IMR-90 (cell line): ENCODE results near the gene NDUFB10. TPM values are rescaled to one million over a fixed set of nuclear protein-coding genes. Genes with fewer than 3 reads are reported as not detected.

Experiments used
- ATAC-seq: fragments of 200-7000 bp; cut with Tn5 transposase; 2 replicates; pipeline ENCODE4 v1.9.1; 2020; ENCODE audit warnings: low read depth, mild to moderate bottlenecking, moderate library complexity
- BruUV-seq: library from RNA; stranded (reverse); fragments of 400-500 nt; replicated peaks from 2 replicates; lab custom pipeline; 2021; lab: Mats Ljungman, UMichigan
- CTCF ChIA-PET: fragments of 300-600 bp; formaldehyde crosslinking; extraction: SDS; loops from one replicate; lab custom pipeline; 2021; ENCODE audit warnings: antibody characterized with exemption; lab: Yijun Ruan, JAX
- POLR2A ChIA-PET: fragments of 300-600 bp; sonication (Branson Sonifier 250); formaldehyde crosslinking; loops from one replicate; lab custom pipeline; 2022; ENCODE audit warnings: antibody characterized with exemption; ENCODE audit not compliant: unreplicated experiment; lab: Charles Lee
- DNase-seq: peaks from one replicate; pipeline ENCODE4 v3.0.0; 2013
- H2AFZ ChIP-seq: replicated peaks from 2 replicates; pipeline ENCODE3; 2013; ENCODE audit warnings: low read length, mild to moderate bottlenecking; ENCODE audit not compliant: poor library complexity
- H2AK5ac ChIP-seq: 2 replicates; pipeline ENCODE4 v1.6.1; 2013; ENCODE audit warnings: low read depth, low read length, inconsistent platforms
- H2AK9ac ChIP-seq: replicated peaks from 2 replicates; pipeline ENCODE3; 2013; ENCODE audit warnings: mild to moderate bottlenecking, low read depth, low read length, moderate library complexity; ENCODE audit not compliant: poor library complexity
- H2BK120ac ChIP-seq: 2 replicates; pipeline ENCODE4 v1.6.1; 2013; ENCODE audit warnings: low read depth, low read length, inconsistent platforms
- H2BK15ac ChIP-seq: 3 replicates; pipeline ENCODE4 v1.6.1; 2013; ENCODE audit warnings: low read depth, low read length, inconsistent platforms
- H2BK20ac ChIP-seq: 2 replicates; pipeline ENCODE4 v1.6.1; 2013; ENCODE audit warnings: low read depth, mild to moderate bottlenecking, inconsistent platforms, low read length, moderate library complexity
- H2BK5ac ChIP-seq: 2 replicates; pipeline ENCODE4 v1.6.1; 2013; ENCODE audit warnings: mild to moderate bottlenecking, low read depth, low read length, inconsistent platforms; ENCODE audit not compliant: poor library complexity, severe bottlenecking
- H3K14ac ChIP-seq: replicated peaks from 2 replicates; pipeline ENCODE4 v1.6.1; 2013; ENCODE audit warnings: low read depth, low read length, inconsistent platforms
- H3K18ac ChIP-seq: 2 replicates; pipeline ENCODE4 v1.6.1; 2013; ENCODE audit warnings: low read depth, low read length, control low read depth
- H3K23ac ChIP-seq: 2 replicates; pipeline ENCODE4 v1.6.1; 2013; ENCODE audit warnings: low read depth, low read length, inconsistent platforms
- H3K27ac ChIP-seq: 2 replicates; pipeline ENCODE4 v1.5.1; 2013; ENCODE audit warnings: mild to moderate bottlenecking, control low read depth, low read length; ENCODE audit not compliant: insufficient read depth
- H3K27me3 ChIP-seq: 2 replicates; pipeline ENCODE4 v1.6.1; 2013; ENCODE audit warnings: low read length; ENCODE audit not compliant: control insufficient read depth, insufficient read depth
- H3K36me3 ChIP-seq: 2 replicates; pipeline ENCODE4 v1.6.1; 2013; ENCODE audit warnings: low read length, mixed read lengths; ENCODE audit not compliant: control insufficient read depth, insufficient read depth
- H3K4ac ChIP-seq: 2 replicates; pipeline ENCODE4 v1.6.1; 2013; ENCODE audit warnings: low read depth, low read length, inconsistent platforms
- H3K4me1 ChIP-seq: 2 replicates; pipeline ENCODE4 v1.6.1; 2013; ENCODE audit warnings: low read length, mixed read lengths; ENCODE audit not compliant: control insufficient read depth, insufficient read depth
- H3K4me2 ChIP-seq: 2 replicates; pipeline ENCODE4 v1.6.1; 2013; ENCODE audit warnings: low read depth, mild to moderate bottlenecking, control low read depth, low read length, moderate library complexity
- H3K4me3 ChIP-seq: 2 replicates; pipeline ENCODE4 v1.5.1; 2013; ENCODE audit warnings: low read depth, mild to moderate bottlenecking, control low read depth, low read length, moderate library complexity; ENCODE audit not compliant: insufficient read depth
- H3K56ac ChIP-seq: 2 replicates; pipeline ENCODE4 v1.6.1; 2013; ENCODE audit warnings: low read length, inconsistent platforms; ENCODE audit not compliant: insufficient read depth; ENCODE audit errors: extremely low read depth
- H3K79me1 ChIP-seq, 2 experiments: 2 replicates each; pipeline ENCODE4 v1.6.1; 2013; ENCODE audit warnings: low read length in 2 of 2, inconsistent platforms in 1 of 2, low read depth in 1 of 2
- H3K9ac ChIP-seq: 2 replicates; pipeline ENCODE4 v1.6.1; 2013; ENCODE audit warnings: low read depth, low read length, control low read depth
- H3K9me1 ChIP-seq: 2 replicates; pipeline ENCODE4 v1.6.1; 2013; ENCODE audit warnings: low read length, inconsistent platforms; ENCODE audit not compliant: insufficient read depth
- H3K9me3 ChIP-seq: 2 replicates; pipeline ENCODE4 v1.6.1; 2013; ENCODE audit warnings: low read length; ENCODE audit not compliant: control insufficient read depth, insufficient read depth
- H4K20me1 ChIP-seq: 2 replicates; pipeline ENCODE4 v1.6.1; 2013; ENCODE audit warnings: low read length, inconsistent platforms; ENCODE audit not compliant: insufficient read depth
- H4K5ac ChIP-seq: 2 replicates; pipeline ENCODE4 v1.6.1; 2013; ENCODE audit warnings: mild to moderate bottlenecking, low read depth, low read length, control low read depth
- H4K8ac ChIP-seq, 2 experiments: 2 replicates each; pipeline ENCODE4 v1.6.1; 2013; ENCODE audit warnings: low read depth in 2 of 2, low read length in 2 of 2, control low read depth in 1 of 2, inconsistent platforms in 1 of 2
- H4K91ac ChIP-seq: 2 replicates; pipeline ENCODE4 v1.6.1; 2013; ENCODE audit warnings: low read depth, low read length, inconsistent platforms; ENCODE audit not compliant: insufficient read depth
- CEBPB ChIP-seq: IDR thresholded peaks from 2 replicates; pipeline ENCODE4 v1.6.1; 2012; ENCODE audit warnings: low read depth, low read length, improper control_type of control experiment
- CHD1 ChIP-seq: IDR thresholded peaks from 2 replicates; pipeline ENCODE4 v1.6.1; 2012; ENCODE audit warnings: low read depth, low read length, improper control_type of control experiment
- CTCF ChIP-seq: conservative IDR thresholded peaks from 2 replicates; pipeline ENCODE4 v1.5.1; 2012; ENCODE audit warnings: mild to moderate bottlenecking, low read depth, low read length, improper control_type of control experiment
- FOS ChIP-seq: fragments of 150-350 bp; IDR thresholded peaks from 2 replicates; pipeline ENCODE4 v1.6.1; 2016; ENCODE audit warnings: low read depth, low read length
- MAZ ChIP-seq: IDR thresholded peaks from 2 replicates; pipeline ENCODE4 v1.6.1; 2012; ENCODE audit warnings: low read depth, mild to moderate bottlenecking, low read length, improper control_type of control experiment, moderate library complexity, borderline replicate concordance
- MXI1 ChIP-seq: IDR thresholded peaks from 2 replicates; pipeline ENCODE4 v1.6.1; 2012; ENCODE audit warnings: low read depth, mild to moderate bottlenecking, low read length, moderate library complexity, borderline replicate concordance
- NFE2L2 ChIP-seq: fragments of 150-350 bp; IDR thresholded peaks from 2 replicates; pipeline ENCODE4 v1.6.1; 2016; ENCODE audit warnings: low read depth, mild to moderate bottlenecking, low read length
- POLR2A ChIP-seq: IDR thresholded peaks from 2 replicates; pipeline ENCODE4 v1.6.1; 2012; ENCODE audit warnings: mild to moderate bottlenecking, low read depth, low read length
- RAD21 ChIP-seq: IDR thresholded peaks from 2 replicates; pipeline ENCODE4 v1.6.1; 2012; ENCODE audit warnings: low read length, improper control_type of control experiment
- RCOR1 ChIP-seq: IDR thresholded peaks from 2 replicates; pipeline ENCODE4 v1.6.1; 2012; ENCODE audit warnings: mild to moderate bottlenecking, low read length, improper control_type of control experiment; ENCODE audit not compliant: insufficient replicate concordance
- SMC3 ChIP-seq: fragments of 150-350 bp; IDR thresholded peaks from 2 replicates; pipeline ENCODE4 v1.6.1; 2016; ENCODE audit warnings: low read depth, mild to moderate bottlenecking, antibody characterized with exemption, low read length, moderate library complexity
- USF2 ChIP-seq: fragments of 150-350 bp; IDR thresholded peaks from 2 replicates; pipeline ENCODE4 v1.6.1; 2017; ENCODE audit warnings: mild to moderate bottlenecking, antibody characterized with exemption, low read length, low read depth
- WGBS, 2 experiments: methylation state at CpG; one replicate each; pipeline versions ENCODE4 v1.1.5 to v1.1.7; 2013; ENCODE audit warnings: missing lambda C conversion rate in 2 of 2; ENCODE audit not compliant: insufficient read length in 1 of 2; ENCODE audit errors: extremely low coverage in 2 of 2; 5-methylcytosine and 5-hydroxymethylcytosine counted together
- dilution Hi-C: fragments of 300-500 bp; cut with HindIII; formaldehyde crosslinking; loops from one replicate; pipeline ENCODE4 v1.14.3; 2018; ENCODE audit warnings: low sequenced_read_pairs; ENCODE audit not compliant: unreplicated experiment
- in situ Hi-C: fragments of 300-500 bp; cut with MboI; formaldehyde crosslinking; loops from 3 replicates; pipeline ENCODE4 v1.14.3; 2019; ENCODE audit warnings: low sequenced_read_pairs, inconsistent platforms, mixed read lengths
- intact Hi-C: fragments of 100-400 bp; cut with micrococcal nuclease; formaldehyde crosslinking; loops from 2 replicates; pipeline ENCODE4 v1.10.0; 2022
- polyA plus RNA-seq, 3 experiments: library from polyadenylated mRNA; depleted of rRNA; stranded (reverse); fragments of >200 nt; gene quantifications; 2 replicates each; pipeline ENCODE4 v1.2.3, GENCODE V29; 2012; ENCODE audit warnings: low replicate concordance in 1 of 3
- total RNA-seq: library from RNA; depleted of rRNA; stranded (reverse); fragments of >200 nt; gene quantifications from 2 replicates; pipeline ENCODE4 v1.2.3, GENCODE V29; 2012

The NDUFB10 gene
- total and polyA plus RNA-seq, 2 of the 4 experiments (the other 2 are of a cell fraction): 189 to 220 TPM

GRCh38 chr16:1971796-1972489, 12.6 kb downstream of the NDUFB10 start, which contains the start of gene TBL3:
Gene TBL3 (plus strand): TSS chr16:1972053. CDS start chr16:1972165, 112 bp downstream.
- no TSS peak for BruUV-seq
- ATAC-seq (peak; percentile 95), DNase-seq (peak; percentile 92)
- H3K4me3 ChIP-seq: peak within 1 kb of the TSS; percentile 66
- H2AFZ ChIP-seq: peak within 1 kb of the TSS; percentile 91
- in situ Hi-C loops (no loop called here), intact Hi-C loops (no loop called here), dilution Hi-C loops (no loop called here)
- peaks cover 3% of the 10 kb centered on the region; the same call in 1 of the 2 replicates for H3K9me1 ChIP-seq
- H2BK5ac ChIP-seq: peak within 1 kb of the TSS; percentile 77
- no peaks in the 10 kb centered on the region; the same call in 1 of the 2 replicates for H4K20me1 ChIP-seq
- H3K23ac ChIP-seq: peak within 1 kb of the TSS; percentile 78
- H3K14ac ChIP-seq: peak within 1 kb of the TSS; percentile 93
- H4K91ac ChIP-seq: peak within 1 kb of the TSS; percentile 97
- H3K79me1 ChIP-seq: peaks cover 9 to 38% of the 10 kb centered on the region in 2 experiments
- H2AK9ac ChIP-seq: peak within 1 kb of the TSS; percentile 86
- H2BK20ac ChIP-seq: no peak within 1 kb of the TSS
- CTCF ChIA-PET: no interaction called here
- peaks cover 6% of the 10 kb centered on the region for H3K4me1 ChIP-seq
- H3K27ac ChIP-seq: peak within 1 kb of the TSS; percentile 93
- H3K18ac ChIP-seq: peak within 1 kb of the TSS; percentile 61
- 0% methylated on average over 53 of the region's 78 CpGs; no CpG with 5 or more reads in 1 of the 2 experiments for WGBS, 2 experiments
- TF ChIP-seq NFE2L2 (peak; percentile 19; the same call in 1 of the 2 replicates), USF2 (peak; percentile 28; the same call in 1 of the 2 replicates), MXI1 (peak; percentile 93), CEBPB (no peak), RAD21 (no peak), CHD1 (no peak), SMC3 (no peak), FOS (0 out of 2 replicates have a peak, but pooled peaks have one; percentile 15), POLR2A (peak; percentile 94; the same call in 1 of the 2 replicates), CTCF (no peak), RCOR1 (peak; percentile 48), MAZ (peak; percentile 92)
- H2BK15ac ChIP-seq: 0 out of 3 replicates have a peak within 1 kb of the TSS, but pooled peaks have one; percentile 30
- POLR2A ChIA-PET: no interaction called here
- peak within 1 kb of the TSS; percentile 89 for H3K56ac ChIP-seq
- peak within 1 kb of the TSS; percentile 96 for H3K9ac ChIP-seq
- H3K27me3 ChIP-seq: no peaks in the 10 kb centered on the region
- H2AK5ac ChIP-seq: peak within 1 kb of the TSS; percentile 95
- peak within 1 kb of the TSS; percentile 15; the same call in 1 of the 2 replicates for H2BK120ac ChIP-seq
- no peaks in the 10 kb centered on the region for H3K9me3 ChIP-seq
- peak within 1 kb of the TSS; percentile 93 for H3K4me2 ChIP-seq
- peaks cover 25% of the 10 kb centered on the region for H3K36me3 ChIP-seq
- peak within 1 kb of the TSS; percentile 98 to 100 for H4K8ac ChIP-seq
- H4K5ac ChIP-seq: peak within 1 kb of the TSS; percentile 89
- H3K4ac ChIP-seq: peak within 1 kb of the TSS; percentile 92
